SK-N-SH treated with all-trans-retinoic acid at 6 μM for 48 hours (cell line): ENCODE data around the gene SORCS2.

Experiments
- ATAC-seq: fragments of 200-7000 bp; cut with Tn5 transposase; 3 replicates; pipeline ENCODE4 v1.9.1; 2020; ENCODE audit warnings: mild to moderate bottlenecking, moderate library complexity
- ARNTL ChIP-seq: fragments of 450-650 bp; formaldehyde crosslinking; IDR thresholded peaks from 2 replicates; pipeline ENCODE4 v1.5.0; 2020; ENCODE audit warnings: low read depth, mild to moderate bottlenecking, moderate library complexity, borderline replicate concordance
- BACH2 ChIP-seq: fragments of 250-450 bp; sonication (Bioruptor Pico); IDR thresholded peaks from 2 replicates; pipeline ENCODE4 v1.9.0; 2021; ENCODE audit warnings: mild to moderate bottlenecking, borderline replicate concordance
- CREB5 ChIP-seq: fragments of 250-450 bp; sonication (Bioruptor Pico); IDR thresholded peaks from 2 replicates; pipeline ENCODE4 v1.5.1; 2020; ENCODE audit warnings: low read depth, mild to moderate bottlenecking, moderate library complexity
- CSRNP3 ChIP-seq: fragments of 250-450 bp; sonication (Bioruptor Pico); IDR thresholded peaks from 2 replicates; pipeline ENCODE4 v1.5.1; 2021; ENCODE audit warnings: mild to moderate bottlenecking, moderate library complexity
- ESRRG ChIP-seq: fragments of 250-450 bp; sonication (Bioruptor Pico); IDR thresholded peaks from 2 replicates; pipeline ENCODE4 v1.6.1; 2021; ENCODE audit warnings: mild to moderate bottlenecking
- GLIS3 ChIP-seq: fragments of 250-450 bp; sonication (Bioruptor Pico); IDR thresholded peaks from 2 replicates; pipeline ENCODE4 v1.5.0; 2020; ENCODE audit warnings: mild to moderate bottlenecking, moderate library complexity
- ISL1 ChIP-seq: fragments of 250-450 bp; sonication (Bioruptor Pico); IDR thresholded peaks from 2 replicates; pipeline ENCODE4 v2.1.2; 2022; ENCODE audit warnings: mild to moderate bottlenecking, moderate library complexity
- OSR1 ChIP-seq: fragments of 250-450 bp; sonication (Bioruptor Pico); IDR thresholded peaks from 2 replicates; pipeline ENCODE4 v1.8.0; 2022; ENCODE audit warnings: moderate library complexity, mild to moderate bottlenecking, inconsistent platforms
- PATZ1 ChIP-seq: fragments of 250-450 bp; sonication (Bioruptor Pico); IDR thresholded peaks from 2 replicates; pipeline ENCODE4 v1.8.0; 2020; ENCODE audit warnings: mild to moderate bottlenecking, moderate library complexity, borderline replicate concordance
- POU6F1 ChIP-seq: fragments of 250-450 bp; sonication (Bioruptor Pico); IDR thresholded peaks from 2 replicates; pipeline ENCODE4 v1.8.0; 2021; ENCODE audit warnings: low read depth, mild to moderate bottlenecking, moderate library complexity, borderline replicate concordance
- PPARA ChIP-seq: fragments of 250-450 bp; sonication (Bioruptor Pico); IDR thresholded peaks from 2 replicates; pipeline ENCODE4 v1.5.0; 2020; ENCODE audit warnings: mild to moderate bottlenecking, borderline replicate concordance
- RARB ChIP-seq: fragments of 250-450 bp; sonication (Bioruptor Pico); IDR thresholded peaks from 2 replicates; pipeline ENCODE4 v1.8.0; 2021; ENCODE audit warnings: mild to moderate bottlenecking, moderate library complexity
- SNAI2 ChIP-seq: fragments of 250-450 bp; sonication (Bioruptor Pico); IDR thresholded peaks from 2 replicates; pipeline ENCODE4 v1.5.0; 2020; ENCODE audit warnings: mild to moderate bottlenecking, moderate library complexity
- TCF4 ChIP-seq: fragments of 250-450 bp; sonication (Bioruptor Pico); IDR thresholded peaks from 2 replicates; pipeline ENCODE4 v1.8.0; 2021; ENCODE audit warnings: mild to moderate bottlenecking, moderate library complexity, borderline replicate concordance
- TOX ChIP-seq: fragments of 250-450 bp; sonication (Bioruptor Pico); IDR thresholded peaks from 2 replicates; pipeline ENCODE4 v1.8.0; 2021; ENCODE audit warnings: mild to moderate bottlenecking, moderate library complexity, borderline replicate concordance
- TSHZ2 ChIP-seq: fragments of 250-450 bp; sonication (Bioruptor Pico); IDR thresholded peaks from 2 replicates; pipeline ENCODE4 v1.5.0; 2020; ENCODE audit warnings: mild to moderate bottlenecking, moderate library complexity
- ZC3H10 ChIP-seq: fragments of 250-450 bp; sonication (Bioruptor Pico); IDR thresholded peaks from 2 replicates; pipeline ENCODE4 v1.5.1; 2021; ENCODE audit warnings: mild to moderate bottlenecking, moderate library complexity
- ZFP3 ChIP-seq: fragments of 250-450 bp; sonication (Bioruptor Pico); IDR thresholded peaks from 2 replicates; pipeline ENCODE4 v1.5.0; 2020; ENCODE audit warnings: mild to moderate bottlenecking, moderate library complexity
- ZFP30 ChIP-seq: fragments of 450-650 bp; formaldehyde crosslinking; IDR thresholded peaks from 2 replicates; pipeline ENCODE4 v1.5.0; 2022; ENCODE audit warnings: mild to moderate bottlenecking, moderate library complexity
- ZNF565 ChIP-seq: fragments of 450-650 bp; formaldehyde crosslinking; conservative IDR thresholded peaks from 2 replicates; pipeline ENCODE4 v1.5.0; 2020; ENCODE audit warnings: low read depth, mild to moderate bottlenecking, moderate library complexity
- ZNF8 ChIP-seq: fragments of 450-650 bp; formaldehyde crosslinking; IDR thresholded peaks from 2 replicates; pipeline ENCODE4 v1.5.0; 2020; ENCODE audit warnings: mild to moderate bottlenecking, moderate library complexity

The SORCS2 gene

GRCh38 chr4:7498446-7499200 lies 306.3 kb downstream of the SORCS2 start:
- ATAC-seq, result no peak
- TF ChIP-seq ZFP30 (no peak), SNAI2 (CRISPR knock-in tag) (no peak), PATZ1 (CRISPR knock-in tag) (no peak), ZC3H10 (CRISPR knock-in tag) (no peak), ZNF565 (no peak), TOX (CRISPR knock-in tag) (no peak), BACH2 (CRISPR knock-in tag) (no peak), ESRRG (no peak), ZFP3 (no peak), ZNF8 (CRISPR knock-in tag) (no peak), CREB5 (CRISPR knock-in tag) (no peak), ISL1 (CRISPR knock-in tag) (no peak), POU6F1 (CRISPR knock-in tag) (no peak), PPARA (no peak), TCF4 (CRISPR knock-in tag) (no peak), CSRNP3 (CRISPR knock-in tag) (no peak), TSHZ2 (CRISPR knock-in tag) (no peak), ARNTL (CRISPR knock-in tag) (no peak), GLIS3 (CRISPR knock-in tag) (no peak), OSR1 (CRISPR knock-in tag) (no peak)

GRCh38 chr4:7499661-7500060 lies 307.3 kb downstream of the SORCS2 start:
- ATAC-seq, result no peak
- TF ChIP-seq PATZ1 (CRISPR knock-in tag), result no peak
- no peak for TF ChIP-seq POU6F1 (CRISPR knock-in tag)
- no peak for TF ChIP-seq ZFP30
- TF ChIP-seq RARB (CRISPR knock-in tag), result no peak
- TF ChIP-seq ARNTL (CRISPR knock-in tag), result no peak
